ENCODE measurements around the gene TBCA.

Gene TBCA

DNA sequence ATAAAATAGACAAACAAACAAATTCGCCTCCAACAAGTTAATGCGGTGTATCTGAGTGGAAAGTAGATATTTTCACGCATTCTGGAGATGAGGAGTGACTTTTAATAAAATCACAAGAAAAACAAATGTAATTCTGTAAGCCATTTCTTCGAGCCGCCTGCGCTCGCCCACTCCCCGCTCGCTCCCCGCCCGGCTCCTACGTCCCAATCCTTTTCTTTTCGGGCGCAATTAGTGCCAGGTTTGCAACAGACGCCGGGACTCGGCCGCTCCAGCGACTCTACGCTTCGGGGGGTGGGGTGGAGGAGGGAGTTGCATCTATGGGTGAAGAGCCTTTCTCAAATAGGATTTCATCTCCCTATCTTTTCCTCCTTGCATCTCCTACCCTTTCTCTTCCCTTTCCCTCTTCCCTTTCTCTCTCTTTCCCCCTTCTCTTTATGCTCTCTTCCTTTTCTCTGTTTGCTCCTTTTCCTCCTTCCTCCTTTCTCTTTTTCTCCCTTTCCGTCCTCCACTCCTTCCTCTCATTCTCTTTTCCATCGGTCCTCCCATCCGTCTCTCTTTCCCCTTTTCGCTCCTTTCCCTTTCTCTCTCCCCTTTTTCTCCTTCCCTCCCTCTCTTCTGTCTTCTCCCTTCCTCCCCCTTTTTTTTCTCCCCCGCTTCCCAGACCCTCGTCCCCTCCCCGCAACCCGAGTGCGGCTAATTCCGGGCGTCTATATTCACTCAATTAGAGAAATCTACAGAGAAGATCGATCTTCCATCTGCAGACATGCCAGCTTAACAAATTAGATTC is 131.6 kb downstream of the TBCA start:
- DNase-seq (ENCODE audit: extremely low read depth, low read depth), result no peak
- TF ChIP-seq CTCF (IDR thresholded peaks at IDR 0.05; ENCODE audit: low read depth, low read length), result no peak

- no peak for TF ChIP-seq CTCF (IDR thresholded peaks at IDR 0.05; ENCODE audit: low read depth, low read length)
- DNase-seq (ENCODE audit: extremely low read depth, low read depth), result no peak
Measured at GRCh38 chr5:77643654-77644370, 132.3 kb downstream of the TBCA start.

DNA sequence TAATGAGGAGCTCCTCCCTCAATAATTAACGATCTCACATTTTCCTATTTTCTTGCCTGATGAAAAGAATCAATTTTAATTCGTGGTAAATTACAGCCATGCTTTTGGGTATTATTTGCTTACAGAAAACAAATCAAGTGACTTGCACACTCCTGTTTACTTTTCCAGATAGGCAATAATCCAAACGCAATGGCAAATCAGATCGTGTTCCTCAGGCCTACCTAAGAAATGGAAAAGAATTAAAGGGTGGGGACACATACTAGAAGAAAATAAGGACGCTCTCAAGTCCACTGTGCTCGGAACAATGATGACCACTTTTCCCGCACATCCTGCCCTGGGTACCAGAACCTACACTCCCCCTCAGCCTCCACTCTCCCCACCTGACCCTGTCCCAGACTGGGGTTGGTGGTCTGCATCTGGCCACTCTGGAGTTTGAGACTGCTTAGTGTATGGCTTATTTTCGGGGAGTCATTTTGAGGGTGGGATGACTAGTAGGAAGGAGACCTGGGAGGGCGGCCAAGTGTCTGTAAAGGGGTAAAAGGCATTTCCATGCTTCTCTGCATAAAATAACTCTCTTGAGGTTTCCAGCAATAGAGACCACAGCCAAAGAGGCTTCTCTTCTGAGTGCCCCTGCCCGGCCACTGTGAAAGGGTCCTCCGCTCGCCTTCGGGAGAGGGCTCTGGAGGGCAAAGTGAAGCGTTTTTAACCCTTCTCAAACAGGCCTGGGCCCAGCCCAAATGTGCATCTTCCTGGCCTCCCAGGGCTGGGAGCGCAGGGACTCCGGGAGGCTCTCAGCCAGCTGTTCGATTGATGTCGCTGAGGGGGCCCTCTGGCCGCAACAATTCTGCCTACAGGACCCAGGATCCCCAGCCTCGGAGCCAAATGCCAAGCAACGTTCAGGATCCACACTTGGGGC is 133.1 kb downstream of the TBCA start:
- no peak for TF ChIP-seq CTCF (IDR thresholded peaks at IDR 0.05; ENCODE audit: low read depth, low read length)
- DNase-seq (ENCODE audit: extremely low read depth, low read depth), result no peak

DNA sequence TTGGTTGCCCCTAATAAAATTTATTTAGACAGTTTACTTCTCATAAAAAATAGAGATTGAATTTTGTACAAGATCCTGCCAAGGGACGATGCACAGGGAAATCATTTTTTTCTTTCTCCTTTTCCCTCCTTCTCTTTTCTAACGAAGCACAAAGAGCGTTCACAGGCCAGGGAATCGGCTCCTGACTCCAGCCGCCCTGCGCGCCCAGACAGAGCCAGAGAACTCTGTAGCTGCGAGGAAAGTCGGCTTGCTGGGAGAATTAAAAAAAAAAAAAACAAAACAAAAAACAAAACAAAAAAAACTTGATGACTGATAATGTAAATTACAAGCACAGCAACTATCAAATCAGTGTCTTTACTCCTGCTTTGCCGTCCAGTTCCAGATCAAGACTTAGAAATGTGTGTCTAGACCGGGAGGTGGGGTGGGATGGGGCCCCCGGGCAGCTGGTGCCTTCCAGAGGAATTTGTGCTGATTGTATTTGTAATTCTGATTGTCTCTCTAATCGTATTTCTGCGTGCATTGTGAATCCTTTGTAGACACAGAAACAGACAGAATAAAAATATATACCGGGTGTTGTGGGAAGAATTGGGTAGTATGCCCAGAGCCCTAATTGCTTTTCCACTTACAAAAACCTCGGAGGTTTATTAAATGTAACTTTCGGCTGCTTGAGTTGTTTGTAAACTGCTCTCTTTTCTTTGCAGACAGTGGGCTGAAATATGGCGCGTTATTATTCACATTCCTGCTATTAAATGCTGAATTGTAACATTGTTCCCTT is 134.0 kb downstream of the TBCA start:
- TF ChIP-seq CTCF (IDR thresholded peaks at IDR 0.05; ENCODE audit: low read depth, low read length), result no peak
- DNase-seq (ENCODE audit: extremely low read depth, low read depth), result no peak

- no peak for DNase-seq (ENCODE audit: extremely low read depth, low read depth)
- TF ChIP-seq CTCF (IDR thresholded peaks at IDR 0.05; ENCODE audit: low read depth, low read length), result no peak
Measured at GRCh38 chr5:77641397-77641943, 134.7 kb downstream of the TBCA start.

Measured in AG09319 (cell line).